Ramos (cell line): ENCODE measurements around the gene MATN3.
"Not testable (repeated sequence)": the region's sequence is repeated elsewhere in the genome, so short reads cannot be mapped to it uniquely, and the experiment has no call there.

Experiments
- in situ Hi-C: fragments of 300-500 bp; cut with MboI; formaldehyde crosslinking; loops from one replicate; pipeline ENCODE4 v1.14.3; 2022; ENCODE audit warnings: low sequenced_read_pairs; ENCODE audit not compliant: unreplicated experiment

The MATN3 gene

GRCh38 chr2:20012282-20013125 lies at the start of gene MATN3:
Gene MATN3, minus strand, starts transcription at chr2:20012668. Its CDS starts 37 bp downstream, at chr2:20012631.
- in situ Hi-C loops: no loop called here

- in situ Hi-C loops: no loop called here
Observed at GRCh38 chr2:20061940-20062339, 49.5 kb upstream of the MATN3 start.

- in situ Hi-C loops: no loop called here
Observed at GRCh38 chr2:20061476-20061875, 49.0 kb upstream of the MATN3 start.

GRCh38 chr2:20060106-20060505 lies 47.6 kb upstream of the MATN3 start:
- in situ Hi-C loops: no loop called here

- in situ Hi-C loops: no loop called here
Observed at GRCh38 chr2:20057268-20057667, 44.8 kb upstream of the MATN3 start.

- in situ Hi-C loops: no loop called here
Observed at GRCh38 chr2:20054931-20055330, 42.5 kb upstream of the MATN3 start.

GRCh38 chr2:20054119-20054518 lies 41.7 kb upstream of the MATN3 start:
- in situ Hi-C loops: no loop called here

GRCh38 chr2:20052861-20053281 lies 40.4 kb upstream of the MATN3 start:
- in situ Hi-C loops: no loop called here

- in situ Hi-C loops: no loop called here
Observed at GRCh38 chr2:20052229-20052851, 39.9 kb upstream of the MATN3 start.

GRCh38 chr2:20051532-20052228 lies 39.2 kb upstream of the MATN3 start, which contains the start of gene LAPTM4A:
Gene LAPTM4A, minus strand, starts transcription at chr2:20051628. Its CDS starts 108 bp downstream, at chr2:20051520.
- in situ Hi-C loops: no loop called here

- in situ Hi-C loops: no loop called here
Observed at GRCh38 chr2:20050646-20051531, 38.4 kb upstream of the MATN3 start.

GRCh38 chr2:20050104-20050645 lies 37.7 kb upstream of the MATN3 start:
- in situ Hi-C loops: no loop called here

GRCh38 chr2:20049637-20050036 lies 37.2 kb upstream of the MATN3 start:
- in situ Hi-C loops: no loop called here

- in situ Hi-C loops: no loop called here
Observed at GRCh38 chr2:20048488-20049448, 36.3 kb upstream of the MATN3 start.

GRCh38 chr2:20045712-20046292 lies 33.3 kb upstream of the MATN3 start:
- in situ Hi-C loops: not testable (repeated sequence)

- in situ Hi-C loops: no loop called here
Observed at GRCh38 chr2:20044778-20045177, 32.3 kb upstream of the MATN3 start.

GRCh38 chr2:20042531-20042930 lies 30.1 kb upstream of the MATN3 start:
- in situ Hi-C loops: no loop called here

GRCh38 chr2:20040489-20041172 lies 28.2 kb upstream of the MATN3 start:
- in situ Hi-C loops: no loop called here
